ENCODE measurements around the gene EVI2A. TPM values are rescaled to one million over a fixed set of nuclear protein-coding genes. Genes with fewer than 3 reads are reported as not detected.

EVI2A gene
- total RNA-seq, 2 donors from 2014 or later = 3.1 TPM; not detected in 1

DNA sequence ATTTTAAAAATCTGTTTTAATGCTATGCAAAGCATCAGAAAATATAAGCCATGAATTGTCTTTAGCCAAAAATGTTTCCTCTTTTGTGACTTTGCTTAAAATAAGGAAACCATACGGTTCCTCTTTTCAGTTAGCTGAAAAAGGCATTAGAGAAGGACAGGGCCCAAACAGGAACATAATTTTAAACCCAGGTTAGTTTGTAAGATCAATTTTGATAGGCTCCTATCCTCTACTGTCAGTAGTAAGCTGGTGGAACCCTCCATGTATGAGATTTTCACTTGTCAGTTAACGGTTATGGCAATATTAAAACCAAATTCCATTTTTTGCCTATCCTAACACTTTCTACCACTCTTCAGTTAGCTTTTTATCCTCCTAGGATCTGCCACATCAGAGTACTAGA is 11.9 kb downstream of the EVI2A start:
- WGBS, 2 donors = 84 to 94% methylated on average over 2 of the region's 2 CpGs
- Histone ChIP-seq H3K27me3 (no peaks in the 10 kb centered on the region), H3K9me3 (no peaks in the 10 kb centered on the region), H3K36me3 (replicated peaks in 1 of 2; ENCODE audit: insufficient read depth in 1 of 2, low read depth in 2 of 2) (no peaks in the 10 kb centered on the region), H3K4me1 (no peaks in the 10 kb centered on the region), H3K27ac (peak overlapping the region in 1 of 4 donors; percentile 57), H3K4me3 (no peak overlapping the region)
- TF ChIP-seq, protein P1, sequence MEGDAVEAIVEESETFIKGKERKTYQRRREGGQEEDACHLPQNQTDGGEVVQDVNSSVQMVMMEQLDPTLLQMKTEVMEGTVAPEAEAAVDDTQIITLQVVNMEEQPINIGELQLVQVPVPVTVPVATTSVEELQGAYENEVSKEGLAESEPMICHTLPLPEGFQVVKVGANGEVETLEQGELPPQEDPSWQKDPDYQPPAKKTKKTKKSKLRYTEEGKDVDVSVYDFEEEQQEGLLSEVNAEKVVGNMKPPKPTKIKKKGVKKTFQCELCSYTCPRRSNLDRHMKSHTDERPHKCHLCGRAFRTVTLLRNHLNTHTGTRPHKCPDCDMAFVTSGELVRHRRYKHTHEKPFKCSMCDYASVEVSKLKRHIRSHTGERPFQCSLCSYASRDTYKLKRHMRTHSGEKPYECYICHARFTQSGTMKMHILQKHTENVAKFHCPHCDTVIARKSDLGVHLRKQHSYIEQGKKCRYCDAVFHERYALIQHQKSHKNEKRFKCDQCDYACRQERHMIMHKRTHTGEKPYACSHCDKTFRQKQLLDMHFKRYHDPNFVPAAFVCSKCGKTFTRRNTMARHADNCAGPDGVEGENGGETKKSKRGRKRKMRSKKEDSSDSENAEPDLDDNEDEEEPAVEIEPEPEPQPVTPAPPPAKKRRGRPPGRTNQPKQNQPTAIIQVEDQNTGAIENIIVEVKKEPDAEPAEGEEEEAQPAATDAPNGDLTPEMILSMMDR (IDR thresholded peaks at IDR 0.05) = no peak
- peak in 1 of 3 donors; percentile 28 for TF ChIP-seq POLR2A (IDR thresholded peaks at IDR 0.05)
- ATAC-seq (no peak), DNase-seq (no peak)
- intact Hi-C loops (cut with DNase I) = no loop called here

DNA sequence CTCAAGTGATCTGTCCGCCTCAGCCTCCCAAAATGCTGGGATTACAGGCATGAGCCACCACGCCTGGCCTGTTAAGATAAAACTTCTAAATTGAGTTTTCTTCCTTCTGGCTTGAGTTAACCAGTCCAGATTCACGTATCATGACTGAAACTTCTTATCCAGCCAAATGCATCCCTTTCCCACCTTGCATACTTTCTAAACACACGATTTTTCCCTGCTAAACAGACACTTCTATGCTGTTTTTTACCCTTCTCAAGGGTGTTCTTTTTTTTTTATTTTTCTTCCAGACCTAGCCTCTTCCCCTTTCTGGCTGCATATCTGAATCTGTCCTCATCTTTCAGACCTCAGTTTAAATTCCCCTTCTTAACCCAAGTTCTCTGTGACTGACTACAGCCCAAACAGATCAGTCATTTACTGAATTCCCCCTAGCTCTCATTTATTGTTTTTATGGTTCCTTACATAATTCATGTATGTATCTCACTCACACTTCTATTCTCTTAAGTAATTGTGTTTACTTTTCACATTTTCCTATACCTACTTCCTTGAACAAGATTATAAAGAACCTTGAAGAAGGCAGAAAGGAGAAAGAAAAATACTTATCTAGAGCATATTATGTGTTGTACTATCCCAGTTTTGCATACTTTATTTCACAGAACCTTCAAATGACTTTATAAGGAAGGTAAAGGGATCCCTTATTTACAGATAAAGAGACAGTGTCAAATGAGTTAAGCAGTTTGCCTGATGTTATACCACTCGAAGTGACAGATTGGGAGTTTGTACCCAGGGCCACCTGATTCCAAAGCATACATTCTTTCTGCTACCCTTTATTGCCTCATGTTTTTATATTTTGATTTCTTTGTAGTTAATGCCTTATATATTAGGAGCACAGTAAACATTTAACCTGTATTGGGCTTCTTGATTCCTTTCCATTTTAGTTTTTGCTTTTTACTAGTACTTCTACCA is 12.8 kb downstream of the EVI2A start:
- H3K27me3 ChIP-seq = no peaks in the 10 kb centered on the region
- no peaks in the 10 kb centered on the region for H3K9me3 ChIP-seq
- H3K36me3 ChIP-seq (replicated peaks in 1 of 2; ENCODE audit: insufficient read depth in 1 of 2, low read depth in 2 of 2) = no peaks in the 10 kb centered on the region
- no peak overlapping the region for H3K4me3 ChIP-seq
- no peaks in the 10 kb centered on the region for H3K4me1 ChIP-seq
- ATAC-seq (no peak), DNase-seq (no peak)
- TF ChIP-seq POLR2A (IDR thresholded peaks at IDR 0.05) = peak in 1 of 3 donors; percentile 28
- TF ChIP-seq, protein P1 (IDR thresholded peaks at IDR 0.05) = no peak
- WGBS, 2 donors = 83 to 84% methylated on average over 5 of the region's 5 CpGs
- peak overlapping the region in 1 of 4 donors; percentile 57 for H3K27ac ChIP-seq
- intact Hi-C loops (cut with DNase I) = no loop called here

DNA sequence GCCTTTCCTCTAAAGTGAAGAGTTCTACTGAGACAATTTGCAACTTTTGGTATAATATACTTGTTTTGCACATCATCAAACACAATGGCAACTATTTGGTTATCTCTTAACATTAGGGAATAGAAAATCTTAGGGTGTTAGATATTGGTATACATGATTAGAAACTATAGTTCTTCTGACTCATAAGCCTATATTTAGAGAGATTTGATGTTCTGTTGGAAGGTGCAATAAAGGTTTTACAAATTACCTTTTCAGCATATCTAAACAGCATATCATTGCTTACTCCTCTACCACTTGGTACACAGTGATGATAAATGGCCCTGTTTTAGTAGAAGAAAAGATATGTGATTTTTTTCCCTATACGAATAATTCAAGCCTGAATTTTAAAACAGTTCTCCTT is 13.8 kb downstream of the EVI2A start:
- no peaks in the 10 kb centered on the region for H3K4me1 ChIP-seq
- H3K27ac ChIP-seq = no peak overlapping the region
- ATAC-seq (no peak), DNase-seq (no peak)
- 79 to 89% methylated on average over 1 of the region's 1 CpG for WGBS, 2 donors
- no peaks in the 10 kb centered on the region for H3K36me3 ChIP-seq (replicated peaks in 1 of 2; ENCODE audit: insufficient read depth in 1 of 2, low read depth in 2 of 2)
- H3K9me3 ChIP-seq = no peaks in the 10 kb centered on the region
- TF ChIP-seq, protein P1 (IDR thresholded peaks at IDR 0.05) = no peak
- no peak for TF ChIP-seq POLR2A (IDR thresholded peaks at IDR 0.05)
- no peaks in the 10 kb centered on the region for H3K27me3 ChIP-seq
- intact Hi-C loops (cut with DNase I) = no loop called here
- H3K4me3 ChIP-seq = no peak overlapping the region

DNA sequence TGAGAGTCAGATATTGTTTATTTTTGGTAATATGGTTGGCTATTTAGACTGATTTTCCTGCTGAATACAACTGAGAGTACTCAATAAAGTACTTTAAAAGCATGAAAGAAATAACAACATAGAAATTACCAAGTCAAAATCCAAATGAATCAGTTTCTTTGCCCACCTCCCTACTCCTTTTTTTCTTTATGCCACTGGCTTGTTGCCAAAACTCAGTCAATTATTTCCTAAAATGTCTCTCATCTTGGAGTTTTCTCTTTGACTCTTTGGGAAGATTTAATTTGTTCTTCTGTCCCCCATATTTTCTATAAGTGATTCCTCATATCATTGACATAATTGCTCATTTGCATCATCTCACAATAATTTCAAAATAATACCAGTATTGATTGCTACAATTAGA is 21.8 kb downstream of the EVI2A start:
- TF ChIP-seq, protein P1 (IDR thresholded peaks at IDR 0.05) = no peak
- no peak for TF ChIP-seq POLR2A (IDR thresholded peaks at IDR 0.05)

More for the DNA sequence above, 21.8 kb downstream of the EVI2A start:
- H3K27ac ChIP-seq = no peak overlapping the region
- no peaks in the 10 kb centered on the region for H3K36me3 ChIP-seq (replicated peaks in 1 of 2; ENCODE audit: insufficient read depth in 1 of 2, low read depth in 2 of 2)
- H3K4me3 ChIP-seq = no peak overlapping the region
- no peaks in the 10 kb centered on the region for H3K9me3 ChIP-seq
- H3K27me3 ChIP-seq = no peaks in the 10 kb centered on the region
- ATAC-seq (no peak), DNase-seq (no peak)
- H3K4me1 ChIP-seq = no peaks in the 10 kb centered on the region
- intact Hi-C loops (cut with DNase I) = no loop called here
